SU-DHL-6 (cell line): ENCODE measurements around the gene VTCN1.

Experiments used
- H2AFZ ChIP-seq: fragments of 200-600 bp; sonication (generic); 2 replicates; pipeline ENCODE4 v1.6.1; 2014; ENCODE audit warnings: low read depth, mild to moderate bottlenecking, moderate library complexity, mixed read lengths, antibody characterized with exemption, low read length; ENCODE audit not compliant: severe bottlenecking
- H3F3A ChIP-seq: fragments of 200-600 bp; shearing (Covaris generic); 2 replicates; pipeline ENCODE4 v1.6.0; 2016; ENCODE audit warnings: antibody characterized with exemption, mild to moderate bottlenecking; ENCODE audit not compliant: insufficient read depth
- H3K27ac ChIP-seq: fragments of 200-600 bp; sonication (generic); 2 replicates; pipeline ENCODE4 v1.5.1; 2016; ENCODE audit warnings: low read depth, mild to moderate bottlenecking, low read length, moderate library complexity, mixed read lengths
- H3K27me3 ChIP-seq: fragments of 200-600 bp; sonication (generic), shearing (Covaris generic); 2 replicates; pipeline ENCODE4 v1.6.0; 2014; ENCODE audit warnings: mild to moderate bottlenecking, low read length
- H3K36me3 ChIP-seq: fragments of 200-600 bp; sonication (generic); 2 replicates; pipeline ENCODE4 v1.6.1; 2014; ENCODE audit warnings: mild to moderate bottlenecking, low read length, mixed read lengths
- H3K4me2 ChIP-seq: fragments of 300-600, 200-600 bp; shearing (Covaris generic), sonication (generic); 2 replicates; pipeline ENCODE4 v1.6.0; 2014; ENCODE audit warnings: low read length, low read depth, mild to moderate bottlenecking; ENCODE audit not compliant: poor library complexity, severe bottlenecking
- H3K4me3 ChIP-seq: fragments of 200-600 bp; sonication (generic); 2 replicates; pipeline ENCODE4 v1.5.1; 2014; ENCODE audit warnings: antibody characterized with exemption, low read length, mild to moderate bottlenecking, mixed read lengths; ENCODE audit not compliant: insufficient read depth, poor library complexity, severe bottlenecking
- H3K79me2 ChIP-seq: fragments of 200-600 bp; sonication (generic); 2 replicates; pipeline ENCODE4 v1.6.1; 2014; ENCODE audit warnings: mild to moderate bottlenecking, low read length, moderate library complexity; ENCODE audit not compliant: insufficient read depth
- H3K9ac ChIP-seq: fragments of 200-600 bp; sonication (generic); 2 replicates; pipeline ENCODE4 v1.7.0; 2014; ENCODE audit warnings: mild to moderate bottlenecking, low read length
- H3K9me2 ChIP-seq: fragments of 200-600 bp; sonication (generic); replicated peaks from 2 replicates; pipeline ENCODE4 v1.6.1; 2014; ENCODE audit warnings: low read length; ENCODE audit not compliant: insufficient read depth
- H3K9me3 ChIP-seq: fragments of 200-600 bp; sonication (generic); 2 replicates; pipeline ENCODE4 v1.6.1; 2014; ENCODE audit warnings: low read length, mixed read lengths; ENCODE audit not compliant: insufficient read depth
- H4K20me1 ChIP-seq: fragments of 200-600 bp; sonication (generic); 2 replicates; pipeline ENCODE4 v1.6.1; 2014; ENCODE audit warnings: low read depth, mild to moderate bottlenecking, antibody characterized with exemption, low read length, moderate library complexity, mixed read lengths
- CTCF ChIP-seq: fragments of 200-600 bp; sonication (generic); IDR thresholded peaks from one replicate; pipeline ENCODE4 v1.5.1; 2017; ENCODE audit warnings: antibody characterized with exemption, mild to moderate bottlenecking, low read length, moderate library complexity; ENCODE audit not compliant: insufficient read depth, poor library complexity, severe bottlenecking
- EZH2phosphoT487 ChIP-seq: fragments of 200-600 bp; sonication (generic), shearing (Covaris generic); conservative IDR thresholded peaks from 2 replicates; pipeline ENCODE4 v1.6.1; 2018; ENCODE audit warnings: mild to moderate bottlenecking, antibody characterized with exemption, low read length, moderate library complexity, mixed read lengths

Gene VTCN1

GRCh38 chr1:117137281-117137855 is 73.4 kb downstream of the VTCN1 start:
- TF ChIP-seq CTCF (no peak), EZH2phosphoT487 (no peak)
- H3K36me3 ChIP-seq: no peaks in the 10 kb centered on the region
- no peak overlapping the region for H3K27ac ChIP-seq
- H3K79me2 ChIP-seq: no peaks in the 10 kb centered on the region
- no peak overlapping the region for H3K4me2 ChIP-seq
- H4K20me1 ChIP-seq: no peaks in the 10 kb centered on the region
- H3K9me3 ChIP-seq: no peaks in the 10 kb centered on the region
- no peak overlapping the region for H2AFZ ChIP-seq
- no peaks in the 10 kb centered on the region for H3F3A ChIP-seq
- H3K4me3 ChIP-seq: no peak overlapping the region
- H3K9me2 ChIP-seq: no peaks in the 10 kb centered on the region
- H3K27me3 ChIP-seq: no peaks in the 10 kb centered on the region
- H3K9ac ChIP-seq: no peak overlapping the region

GRCh38 chr1:117136749-117137148 is 74.0 kb downstream of the VTCN1 start:
- Histone ChIP-seq H3K9ac (no peak overlapping the region), H3K36me3 (no peaks in the 10 kb centered on the region), H3K27me3 (no peaks in the 10 kb centered on the region), H3K9me2 (no peaks in the 10 kb centered on the region), H3K4me2 (no peak overlapping the region), H3K27ac (no peak overlapping the region), H3K79me2 (no peaks in the 10 kb centered on the region), H2AFZ (no peak overlapping the region), H4K20me1 (no peaks in the 10 kb centered on the region), H3K4me3 (no peak overlapping the region), H3K9me3 (no peaks in the 10 kb centered on the region), H3F3A (no peaks in the 10 kb centered on the region)
- TF ChIP-seq CTCF: no peak
- TF ChIP-seq EZH2phosphoT487: no peak

GRCh38 chr1:117135329-117135728 is 75.4 kb downstream of the VTCN1 start:
- Histone ChIP-seq H3K9me2 (no peaks in the 10 kb centered on the region), H3K4me3 (no peak overlapping the region), H3K79me2 (no peaks in the 10 kb centered on the region), H3K36me3 (no peaks in the 10 kb centered on the region), H3K9me3 (no peaks in the 10 kb centered on the region), H3K27me3 (no peaks in the 10 kb centered on the region), H3K27ac (no peak overlapping the region), H3K4me2 (no peak overlapping the region), H2AFZ (no peak overlapping the region), H3F3A (no peaks in the 10 kb centered on the region), H3K9ac (no peak overlapping the region), H4K20me1 (no peaks in the 10 kb centered on the region)
- TF ChIP-seq CTCF (no peak), EZH2phosphoT487 (no peak)
